Mucosa of descending colon (tissue), 3 donors: Measurements from ENCODE around the gene INTS3. TPM values are rescaled to one million over a fixed set of nuclear protein-coding genes. Genes with fewer than 3 reads are reported as not detected.
A peak's percentile ranks its signal among the peaks of the same experiment; 100 is the strongest.

ENCODE experiments used
- ATAC-seq: fragments of 200-7000 bp; cut with Tn5 transposase; one replicate; pipeline ENCODE4 v1.9.1; 2020; ENCODE audit warnings: mild to moderate bottlenecking, moderate library complexity
- DNase-seq, 3 donors: peaks; one replicate each; pipeline ENCODE4 v3.0.0-alpha.2; 2020
- H3K36me3 ChIP-seq: fragments of 200-600 bp; one replicate; pipeline ENCODE4 v1.8.0; 2021; ENCODE audit warnings: low read depth, mild to moderate bottlenecking
- H3K4me1 ChIP-seq: fragments of 200-600 bp; one replicate; pipeline ENCODE4 v1.8.0; 2021; ENCODE audit warnings: low read depth, mild to moderate bottlenecking
- H3K4me3 ChIP-seq: fragments of 200-600 bp; one replicate; pipeline ENCODE4 v1.8.0; 2021; ENCODE audit warnings: mild to moderate bottlenecking
- H3K9me3 ChIP-seq: fragments of 200-600 bp; one replicate; pipeline ENCODE4 v1.8.0; 2021; ENCODE audit warnings: mild to moderate bottlenecking
- CTCF ChIP-seq: fragments of 200-600 bp; IDR thresholded peaks from one replicate; pipeline ENCODE4 v1.8.0; 2022; ENCODE audit warnings: antibody characterized with exemption, mild to moderate bottlenecking
- intact Hi-C, 2 donors: fragments of 100-400 bp; cut with DNase I in 1 of 2; cut with micrococcal nuclease in 1 of 2; formaldehyde crosslinking; loops; one replicate each; pipeline versions ENCODE4 v1.11.0 to v1.11.1; 2022; cut with DNase I, micrococcal nuclease
- total RNA-seq, 3 donors: library from RNA; stranded (reverse); fragmentation: NEBNext Ultra II Directional in 2 of 3; extraction: Animal tissue kit (Norgen Biotek cat#: 25700) in 2 of 3; gene quantifications; one replicate each; pipeline versions ENCODE4 v1.2.1 to v1.2.4, GENCODE V29; 2021 to 2023
- donor health status: DM: no; HTN: no; CAD: no; lungs with moderate emphysema.
- donor health status: DM: no; HTN: no; CAD: no.
- donor health status: DM: no; HTN: yes; CAD: no.

The INTS3 gene
- total RNA-seq, 3 donors from 2014 or later = 30.6 to 52.3 (median 36.1) TPM

DNA sequence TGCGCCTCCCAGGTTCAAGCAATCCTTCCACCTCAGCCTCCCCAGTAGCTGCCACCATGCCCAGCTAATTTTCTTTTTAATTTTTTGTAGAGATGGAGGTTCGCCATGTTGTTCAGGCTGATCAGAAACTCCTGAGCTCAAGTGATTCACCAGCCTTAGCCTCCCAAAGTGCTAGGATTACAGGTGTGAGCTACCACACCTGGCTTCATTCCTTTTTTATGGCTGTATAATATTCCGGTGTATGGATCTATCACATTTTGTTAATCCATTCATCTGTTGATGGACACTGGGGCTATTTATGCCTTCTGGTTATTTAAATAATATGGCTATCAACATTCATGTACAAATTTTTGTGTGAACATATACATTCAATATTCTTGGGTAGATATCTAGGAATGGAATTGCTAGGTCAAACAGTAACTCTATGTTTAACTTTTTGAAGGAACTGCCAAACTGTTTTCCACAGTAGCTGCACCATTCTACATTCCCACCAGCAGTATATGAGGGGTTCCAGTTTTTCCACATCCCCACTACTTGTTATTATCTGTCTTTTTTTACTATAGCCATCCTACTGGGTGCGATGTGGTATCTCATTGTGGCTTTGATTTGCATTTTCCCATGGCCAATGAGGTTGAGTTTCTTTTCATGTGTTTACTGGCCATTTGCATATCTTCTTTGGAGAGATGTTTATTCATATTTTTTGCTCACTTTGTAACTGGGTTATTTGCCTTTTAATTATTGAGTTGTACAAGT, 58.4 kb downstream of the INTS3 start:
- Histone ChIP-seq H3K36me3 (no peaks in the 10 kb centered on the region), H3K4me1 (peaks cover 15% of the 10 kb centered on the region), H3K4me3 (no peak overlapping the region), H3K9me3 (no peaks in the 10 kb centered on the region)
- ATAC-seq (no peak), DNase-seq (peak in 1 of 3 donors; percentile 7)
- no peak for TF ChIP-seq CTCF
- intact Hi-C loops = no loop called here

GRCh38 chr1:153789478-153790034, 61.7 kb downstream of the INTS3 start:
- TF ChIP-seq CTCF = no peak
- intact Hi-C loops = loop anchor here in 1 of 2 donors (10.0 kb wide), 2 partner anchors 155 to 195 kb away; partner anchors contain the start of genes DENND4B and RAB13
- no peak overlapping the region for H3K4me3 ChIP-seq
- no peaks in the 10 kb centered on the region for H3K9me3 ChIP-seq
- peak in 2 of 3 donors; percentile 39 to 50 for DNase-seq
- peak; percentile 43 for ATAC-seq
- peaks cover 12% of the 10 kb centered on the region for H3K4me1 ChIP-seq
- H3K36me3 ChIP-seq = no peaks in the 10 kb centered on the region

DNA sequence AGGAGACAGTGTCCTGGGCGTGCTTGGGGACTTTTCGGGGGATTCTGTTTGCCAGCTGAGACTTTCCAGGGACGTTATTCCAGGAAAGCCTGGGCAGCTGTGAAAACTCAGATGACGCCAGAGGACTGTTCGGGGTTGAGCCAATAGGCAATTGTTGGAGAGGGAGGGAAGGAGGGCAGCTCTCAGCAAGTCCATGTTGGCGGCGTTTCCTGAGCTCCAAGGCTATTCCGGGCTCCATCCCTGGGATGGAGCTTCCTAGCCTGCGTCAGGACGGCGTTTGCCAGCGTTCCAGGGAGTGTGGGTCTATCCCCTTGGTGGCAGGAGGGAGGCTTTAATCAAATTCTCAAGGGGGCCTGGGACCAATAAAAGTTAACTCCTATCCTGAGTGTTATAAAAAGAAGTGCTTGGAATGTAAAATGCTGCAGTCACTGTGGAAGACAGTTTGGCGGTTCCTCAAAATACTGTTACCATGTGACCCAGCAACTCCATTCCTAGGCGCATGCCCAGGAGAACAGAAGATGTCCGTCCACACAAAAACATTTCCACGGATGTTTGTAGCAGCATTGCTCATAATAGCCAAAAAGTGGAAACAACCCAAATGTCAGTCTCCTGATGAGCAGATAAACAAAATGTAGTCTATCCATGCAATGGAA, 62.6 kb downstream of the INTS3 start:
- DNase-seq = peak; percentile 52 to 73 (median 63)
- Histone ChIP-seq H3K36me3 (no peaks in the 10 kb centered on the region), H3K4me3 (no peak overlapping the region), H3K9me3 (no peaks in the 10 kb centered on the region), H3K4me1 (peaks cover 12% of the 10 kb centered on the region)
- ATAC-seq = peak; percentile 62
- intact Hi-C loops = loop anchor here in 1 of 2 donors (10.0 kb wide), 2 partner anchors 154 to 194 kb away; partner anchors contain the start of genes DENND4B and RAB13
- TF ChIP-seq CTCF = no peak

- no peak overlapping the region for H3K4me3 ChIP-seq
- peaks cover 12% of the 10 kb centered on the region for H3K4me1 ChIP-seq
- H3K9me3 ChIP-seq = no peaks in the 10 kb centered on the region
- ATAC-seq (peak; percentile 63), DNase-seq (peak in 2 of 3 donors; percentile 32 to 70)
- no peak for TF ChIP-seq CTCF
- H3K36me3 ChIP-seq = no peaks in the 10 kb centered on the region
- intact Hi-C loops = loop anchor here in 1 of 2 donors (10.0 kb wide), 2 partner anchors 154 to 194 kb away; partner anchors contain the start of genes DENND4B and RAB13
These were observed 63.3 kb downstream of the INTS3 start for GRCh38 chr1:153790966-153791647.

DNA sequence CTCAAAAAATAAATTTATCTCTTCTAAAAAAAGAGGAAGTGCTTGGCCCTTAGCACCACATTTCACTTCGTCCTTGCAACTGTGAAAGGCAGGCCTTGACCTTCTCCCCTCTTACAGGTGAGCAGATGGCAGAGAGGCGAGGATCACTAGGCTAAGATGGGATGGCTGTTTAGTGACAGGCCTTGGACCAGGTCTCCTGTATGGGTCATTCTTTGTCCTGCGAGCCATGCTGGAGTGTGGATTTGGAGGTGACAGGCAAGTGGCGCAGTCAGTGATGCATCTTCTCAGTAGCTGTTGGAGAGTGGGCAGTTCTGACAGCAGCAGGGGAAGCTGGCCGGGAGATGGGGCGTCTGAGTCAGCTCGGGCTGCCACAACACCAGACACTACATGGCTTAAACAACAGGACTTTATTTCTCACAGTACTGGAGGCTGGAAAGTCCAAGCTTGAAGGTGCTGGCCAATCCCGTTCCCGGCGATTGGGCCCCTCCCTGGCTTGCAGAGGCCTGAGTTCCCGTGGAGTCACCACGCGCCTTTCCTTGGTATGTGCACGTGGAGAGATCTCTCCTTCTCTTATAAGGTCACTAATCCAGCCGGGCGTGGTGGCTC, 63.9 kb downstream of the INTS3 start:
- Histone ChIP-seq H3K4me3 (no peak overlapping the region), H3K9me3 (no peaks in the 10 kb centered on the region), H3K36me3 (no peaks in the 10 kb centered on the region), H3K4me1 (peaks cover 12% of the 10 kb centered on the region)
- DNase-seq (peak in 1 of 3 donors; percentile 54), ATAC-seq (no peak)
- no peak for TF ChIP-seq CTCF
- intact Hi-C loops = loop anchor here in 1 of 2 donors (10.0 kb wide), 2 partner anchors 153 to 193 kb away; partner anchors contain the start of genes DENND4B and RAB13
